HepG2 (cell line): ENCODE data around the gene NMRAL1. TPM values are rescaled to one million over a fixed set of nuclear protein-coding genes. Genes with fewer than 3 reads are reported as not detected.

Experiments used
- ARID4A ChIP-seq: sonication (generic); formaldehyde crosslinking; IDR thresholded peaks from 2 replicates; pipeline ENCODE4 v1.5.0; 2020; ENCODE audit warnings: mild to moderate bottlenecking, missing genetic modification reagents, borderline replicate concordance
- ATAD3A ChIP-seq: sonication (generic); formaldehyde crosslinking; IDR thresholded peaks from 2 replicates; pipeline ENCODE4 v1.4.0; 2020; ENCODE audit warnings: missing genetic modification reagents
- ATRX ChIP-seq: sonication (generic); formaldehyde crosslinking; IDR thresholded peaks from 2 replicates; pipeline ENCODE4 v1.4.0; 2020; ENCODE audit warnings: missing genetic modification reagents, borderline replicate concordance
- CHD2 ChIP-seq: IDR thresholded peaks from 2 replicates; pipeline ENCODE4 v1.6.1; 2011; ENCODE audit warnings: low read depth, low read length, improper control_type of control experiment
- DMAP1 ChIP-seq: IDR thresholded peaks from 2 replicates; pipeline ENCODE4 v1.6.1; 2016
- HNF4G ChIP-seq, 2 experiments: sonication (generic) in 1 of 2; formaldehyde crosslinking in 1 of 2; IDR thresholded peaks; 2 replicates each; pipeline versions ENCODE4 v1.4.0 to v1.6.1; 2011 to 2020; ENCODE audit warnings: borderline replicate concordance in 2 of 2, low read depth in 2 of 2, mild to moderate bottlenecking in 2 of 2, low read length in 1 of 2, missing genetic modification reagents in 1 of 2, moderate library complexity in 1 of 2
- KLF6 ChIP-seq: IDR thresholded peaks from 2 replicates; pipeline ENCODE4 v1.8.0; 2016; ENCODE audit warnings: missing biosample characterization, missing genetic modification reagents
- MED13 ChIP-seq: sonication (generic); formaldehyde crosslinking; IDR thresholded peaks from 2 replicates; pipeline ENCODE4 v1.5.0; 2020; ENCODE audit warnings: missing genetic modification reagents
- NFKB2 ChIP-seq: sonication (generic); formaldehyde crosslinking; IDR thresholded peaks from 2 replicates; pipeline ENCODE4 v1.4.0; 2020; ENCODE audit warnings: missing genetic modification reagents, borderline replicate concordance
- RFX3 ChIP-seq: IDR thresholded peaks from 2 replicates; pipeline ENCODE4 v1.6.1; 2016; ENCODE audit warnings: missing biosample characterization, missing genetic modification reagents
- RXRA ChIP-seq: sonication (generic); formaldehyde crosslinking; IDR thresholded peaks from 2 replicates; pipeline ENCODE4 v1.5.1; 2020; ENCODE audit warnings: missing genetic modification reagents
- ZBTB37 ChIP-seq: sonication (generic); formaldehyde crosslinking; IDR thresholded peaks from 2 replicates; pipeline ENCODE4 v1.4.0; 2020; ENCODE audit warnings: mild to moderate bottlenecking, missing genetic modification reagents
- ZNF44 ChIP-seq: sonication (generic); formaldehyde crosslinking; IDR thresholded peaks from 2 replicates; pipeline ENCODE4 v1.5.1; 2020; ENCODE audit warnings: mild to moderate bottlenecking, missing genetic modification reagents
- ZNF605 ChIP-seq: sonication (generic); formaldehyde crosslinking; IDR thresholded peaks from 2 replicates; pipeline ENCODE4 v1.8.0; 2022; ENCODE audit warnings: mild to moderate bottlenecking, missing genetic modification reagents
- ZNF710 ChIP-seq: sonication (generic); formaldehyde crosslinking; IDR thresholded peaks from 2 replicates; pipeline ENCODE4 v1.5.0; 2020; ENCODE audit warnings: mild to moderate bottlenecking, missing genetic modification reagents, borderline replicate concordance
- ZNF724P ChIP-seq: sonication (generic); formaldehyde crosslinking; IDR thresholded peaks from 2 replicates; pipeline ENCODE4 v1.8.0; 2022; ENCODE audit warnings: missing genetic modification reagents, borderline replicate concordance
- polyA plus RNA-seq, 8 experiments: library from polyadenylated mRNA; depleted of rRNA in 3 of 8; stranded (reverse) in 7 of 8; unstranded in 1 of 8; fragments of >200 nt; fragmentation: Illumina TruSeq in 4 of 8; extraction: Trizol in 4 of 8; gene quantifications; 2 replicates each; pipeline versions ENCODE4 v1.2.1 to v1.2.3, GENCODE V29; 2011 to 2016; ENCODE audit warnings: low read depth in 4 of 8, missing spikeins in 1 of 8, mixed read lengths in 1 of 8; ENCODE audit not compliant: insufficient read depth in 1 of 8
- total RNA-seq, 5 experiments: library from RNA; depleted of rRNA; stranded (reverse); fragments of >200 nt; fragmentation: Illumina TruSeq; extraction: Trizol; gene quantifications; 2 replicates each; pipeline ENCODE4 v1.2.3, GENCODE V29; 2016; ENCODE audit warnings: low read depth in 1 of 5
- TF ChIP-seq, protein P1 (sequence below): sonication (generic); formaldehyde crosslinking; IDR thresholded peaks from 2 replicates; pipeline ENCODE4 v1.8.0; 2022; ENCODE audit warnings: mild to moderate bottlenecking, missing genetic modification reagents, moderate library complexity
- TF ChIP-seq, protein P2 (sequence below): sonication (generic); formaldehyde crosslinking; conservative IDR thresholded peaks from 2 replicates; pipeline ENCODE4 v1.8.0; 2022; ENCODE audit warnings: missing genetic modification reagents

NMRAL1 gene
- total and polyA plus RNA-seq, 2 of the 13 experiments (the other 11 are each of a cell fraction or from before 2014, with no cell fraction given) = 30.8 to 33.1 TPM

GRCh38 chr16:4426021-4426684, 48.3 kb downstream of the NMRAL1 start (continued):
- TF ChIP-seq ARID4A (CRISPR knock-in tag) (peak; percentile 87), CHD2 (no peak), DMAP1 (CRISPR knock-in tag) (no peak; the same call in 1 of the 2 replicates), ZNF710 (CRISPR knock-in tag) (peak; percentile 80; the same call in 1 of the 2 replicates), NFKB2 (CRISPR knock-in tag) (peak; percentile 55; the same call in 1 of the 2 replicates), ATAD3A (CRISPR knock-in tag) (no peak), RFX3 (CRISPR knock-in tag) (no peak), HNF4G (IDR thresholded peaks at IDR 0.05; ENCODE audit: borderline replicate concordance, low read depth, low read length) (peak; percentile 58; the same call in 1 of the 2 replicates), HNF4G (CRISPR knock-in tag; IDR thresholded peaks at IDR 0.05; ENCODE audit: borderline replicate concordance, low read depth) (no peak), ZNF724P (CRISPR knock-in tag) (no peak), MED13 (no peak; the same call in none of the 2 replicates), RXRA (CRISPR knock-in tag) (peak; percentile 88), ZNF605 (CRISPR knock-in tag) (no peak; the same call in 1 of the 2 replicates), ATRX (CRISPR knock-in tag) (no peak), KLF6 (CRISPR knock-in tag) (no peak), ZNF44 (CRISPR knock-in tag) (no peak), ZBTB37 (CRISPR knock-in tag) (peak; percentile 64; the same call in 1 of the 2 replicates)
- TF ChIP-seq, protein P1, sequence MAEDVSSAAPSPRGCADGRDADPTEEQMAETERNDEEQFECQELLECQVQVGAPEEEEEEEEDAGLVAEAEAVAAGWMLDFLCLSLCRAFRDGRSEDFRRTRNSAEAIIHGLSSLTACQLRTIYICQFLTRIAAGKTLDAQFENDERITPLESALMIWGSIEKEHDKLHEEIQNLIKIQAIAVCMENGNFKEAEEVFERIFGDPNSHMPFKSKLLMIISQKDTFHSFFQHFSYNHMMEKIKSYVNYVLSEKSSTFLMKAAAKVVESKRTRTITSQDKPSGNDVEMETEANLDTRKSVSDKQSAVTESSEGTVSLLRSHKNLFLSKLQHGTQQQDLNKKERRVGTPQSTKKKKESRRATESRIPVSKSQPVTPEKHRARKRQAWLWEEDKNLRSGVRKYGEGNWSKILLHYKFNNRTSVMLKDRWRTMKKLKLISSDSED (CRISPR knock-in tag) = no peak
- TF ChIP-seq, protein P2, sequence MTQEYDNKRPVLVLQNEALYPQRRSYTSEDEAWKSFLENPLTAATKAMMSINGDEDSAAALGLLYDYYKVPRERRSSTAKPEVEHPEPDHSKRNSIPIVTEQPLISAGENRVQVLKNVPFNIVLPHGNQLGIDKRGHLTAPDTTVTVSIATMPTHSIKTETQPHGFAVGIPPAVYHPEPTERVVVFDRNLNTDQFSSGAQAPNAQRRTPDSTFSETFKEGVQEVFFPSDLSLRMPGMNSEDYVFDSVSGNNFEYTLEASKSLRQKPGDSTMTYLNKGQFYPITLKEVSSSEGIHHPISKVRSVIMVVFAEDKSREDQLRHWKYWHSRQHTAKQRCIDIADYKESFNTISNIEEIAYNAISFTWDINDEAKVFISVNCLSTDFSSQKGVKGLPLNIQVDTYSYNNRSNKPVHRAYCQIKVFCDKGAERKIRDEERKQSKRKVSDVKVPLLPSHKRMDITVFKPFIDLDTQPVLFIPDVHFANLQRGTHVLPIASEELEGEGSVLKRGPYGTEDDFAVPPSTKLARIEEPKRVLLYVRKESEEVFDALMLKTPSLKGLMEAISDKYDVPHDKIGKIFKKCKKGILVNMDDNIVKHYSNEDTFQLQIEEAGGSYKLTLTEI = no peak
